BJ (cell line): ENCODE measurements around the gene CACNA1I. TPM values are rescaled to one million over a fixed set of nuclear protein-coding genes. Genes with fewer than 3 reads are reported as not detected.

Source experiments
- CTCF ChIA-PET: fragments of 350-600 bp; formaldehyde crosslinking; extraction: SDS; loops from one replicate; lab custom pipeline; 2021; ENCODE audit warnings: antibody characterized with exemption, inconsistent platforms; lab: Yijun Ruan, JAX
- POLR2A ChIA-PET: fragments of 300-600 bp; sonication (Branson Sonifier 250); formaldehyde crosslinking; extraction: SDS; loops from one replicate; lab custom pipeline; 2021; ENCODE audit warnings: antibody characterized with exemption; lab: Charles Lee
- DNase-seq: peaks from one replicate; pipeline ENCODE4 v3.0.0-alpha.2; 2011; ENCODE audit warnings: low read depth
- H3K27me3 ChIP-seq: 2 replicates; pipeline ENCODE4 v1.6.0; 2011; ENCODE audit warnings: low read length; ENCODE audit not compliant: control insufficient read depth, insufficient read depth
- H3K36me3 ChIP-seq: 2 replicates; pipeline ENCODE4 v1.5.1; 2011; ENCODE audit warnings: low read length; ENCODE audit not compliant: control insufficient read depth, insufficient read depth
- H3K4me3 ChIP-seq: 2 replicates; pipeline ENCODE4 v1.5.1; 2011; ENCODE audit warnings: low read depth, mild to moderate bottlenecking, control low read depth, low read length
- polyA plus RNA-seq: library from polyadenylated mRNA; depleted of rRNA; stranded (reverse); fragments of >200 nt; gene quantifications from 2 replicates; pipeline ENCODE4 v1.2.3, GENCODE V29; 2011
- TF ChIP-seq, protein P1 (sequence below): IDR thresholded peaks from 2 replicates; pipeline ENCODE4 v1.5.1; 2011; ENCODE audit warnings: low read depth, mild to moderate bottlenecking, control low read depth, inconsistent platforms, low read length, moderate library complexity; ENCODE audit not compliant: insufficient read depth

The CACNA1I gene
- polyA plus RNA-seq, 1 experiment, result 0.01 TPM

DNA sequence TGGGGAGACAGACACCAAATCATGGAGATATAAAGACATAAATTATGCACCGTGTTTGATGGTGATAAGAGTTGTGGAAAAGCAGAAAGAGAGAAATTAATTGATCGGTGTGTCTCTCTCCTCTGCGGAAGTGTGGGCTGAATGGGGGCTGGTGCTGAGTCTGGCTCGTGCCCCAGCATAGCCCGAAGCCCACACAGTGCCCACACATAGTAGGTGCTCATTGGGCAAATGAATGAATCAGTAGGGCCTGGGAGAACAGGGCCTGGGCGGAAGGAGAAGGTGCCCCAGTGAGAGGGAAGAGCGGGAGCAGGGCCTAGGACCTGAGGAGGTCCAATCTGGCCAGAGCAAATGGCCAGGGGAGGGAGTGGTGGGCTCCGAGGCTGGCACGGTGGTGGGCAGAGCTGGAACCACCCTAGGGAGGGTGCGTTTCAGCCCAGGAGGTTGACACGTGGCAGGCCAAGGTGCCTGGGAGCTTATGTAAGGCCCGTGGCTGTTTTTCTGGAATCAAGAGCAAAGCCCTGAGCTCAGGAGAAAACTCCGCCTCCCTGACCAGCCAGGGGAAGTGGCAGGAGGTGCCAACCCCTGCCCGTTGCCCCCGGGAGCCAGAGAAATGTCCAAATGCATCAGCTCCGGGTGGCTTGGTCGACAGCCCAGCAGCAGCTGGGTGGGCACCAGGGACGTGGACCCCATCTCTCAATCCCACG lies 2.1 kb upstream of the CACNA1I start:
- Histone ChIP-seq H3K4me3 (no peak overlapping the region), H3K27me3 (no peaks in the 10 kb centered on the region; the same call in 1 of the 2 replicates), H3K36me3 (no peaks in the 10 kb centered on the region)
- ChIA-PET CTCF (no interaction called here), POLR2A (no interaction called here)
- TF ChIP-seq, protein P1, sequence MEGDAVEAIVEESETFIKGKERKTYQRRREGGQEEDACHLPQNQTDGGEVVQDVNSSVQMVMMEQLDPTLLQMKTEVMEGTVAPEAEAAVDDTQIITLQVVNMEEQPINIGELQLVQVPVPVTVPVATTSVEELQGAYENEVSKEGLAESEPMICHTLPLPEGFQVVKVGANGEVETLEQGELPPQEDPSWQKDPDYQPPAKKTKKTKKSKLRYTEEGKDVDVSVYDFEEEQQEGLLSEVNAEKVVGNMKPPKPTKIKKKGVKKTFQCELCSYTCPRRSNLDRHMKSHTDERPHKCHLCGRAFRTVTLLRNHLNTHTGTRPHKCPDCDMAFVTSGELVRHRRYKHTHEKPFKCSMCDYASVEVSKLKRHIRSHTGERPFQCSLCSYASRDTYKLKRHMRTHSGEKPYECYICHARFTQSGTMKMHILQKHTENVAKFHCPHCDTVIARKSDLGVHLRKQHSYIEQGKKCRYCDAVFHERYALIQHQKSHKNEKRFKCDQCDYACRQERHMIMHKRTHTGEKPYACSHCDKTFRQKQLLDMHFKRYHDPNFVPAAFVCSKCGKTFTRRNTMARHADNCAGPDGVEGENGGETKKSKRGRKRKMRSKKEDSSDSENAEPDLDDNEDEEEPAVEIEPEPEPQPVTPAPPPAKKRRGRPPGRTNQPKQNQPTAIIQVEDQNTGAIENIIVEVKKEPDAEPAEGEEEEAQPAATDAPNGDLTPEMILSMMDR, result no peak
- no peak for DNase-seq

DNA sequence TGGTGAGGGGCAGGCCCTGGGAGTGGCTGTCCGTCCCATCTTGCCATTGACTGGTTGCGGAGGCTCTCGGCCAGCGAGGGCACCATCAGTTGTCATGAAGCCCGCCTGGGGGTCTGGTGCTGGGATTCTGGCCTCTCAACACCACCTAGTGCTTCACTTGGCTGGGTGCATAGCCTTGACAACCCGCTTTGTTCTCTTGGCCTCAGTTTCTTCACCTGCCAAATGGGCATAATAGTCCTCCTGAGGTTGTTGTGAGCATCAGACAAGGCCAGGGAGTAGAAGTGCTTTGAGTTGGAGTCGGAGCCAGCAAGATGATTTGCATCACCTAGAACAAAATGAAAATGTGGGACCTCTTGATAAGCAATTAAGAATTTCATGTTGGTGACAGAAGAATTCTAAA lies 1.5 kb upstream of the CACNA1I start:
- Histone ChIP-seq H3K36me3 (no peaks in the 10 kb centered on the region), H3K4me3 (no peak overlapping the region), H3K27me3 (no peaks in the 10 kb centered on the region; the same call in 1 of the 2 replicates)
- no peak for DNase-seq
- ChIA-PET CTCF (no interaction called here), POLR2A (no interaction called here)
- TF ChIP-seq, protein P1, result no peak

DNA sequence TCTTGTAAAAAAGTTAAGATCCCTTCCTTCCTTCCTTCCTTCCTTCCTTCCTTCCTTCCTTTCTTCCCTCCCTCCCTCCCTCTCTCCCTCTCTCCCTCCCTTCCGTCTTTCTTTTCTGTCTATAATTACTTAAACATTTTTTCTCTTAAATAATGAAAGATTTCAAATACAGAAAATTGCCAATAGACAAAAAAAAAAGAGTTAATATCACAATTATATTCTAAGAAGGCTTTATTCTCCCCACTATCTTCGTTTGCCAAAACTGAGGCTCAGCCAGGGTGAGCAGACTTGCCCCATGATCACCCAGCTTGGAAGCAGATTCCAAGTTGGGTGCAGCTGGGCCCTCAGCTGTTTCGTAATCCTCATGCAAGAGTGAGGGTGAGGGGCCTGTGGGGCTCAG lies 327 bp upstream of the CACNA1I start:
- CTCF ChIA-PET, result interaction anchor here (0.7 kb wide), 1 partner anchor 11 kb away, joined by 3 read pairs; no protein-coding TSS in a partner anchor
- Histone ChIP-seq H3K4me3 (no peak overlapping the region), H3K27me3 (no peaks in the 10 kb centered on the region; the same call in 1 of the 2 replicates), H3K36me3 (no peaks in the 10 kb centered on the region)
- no peak for DNase-seq
- TF ChIP-seq, protein P1, result no peak
- POLR2A ChIA-PET, result no interaction called here

DNA sequence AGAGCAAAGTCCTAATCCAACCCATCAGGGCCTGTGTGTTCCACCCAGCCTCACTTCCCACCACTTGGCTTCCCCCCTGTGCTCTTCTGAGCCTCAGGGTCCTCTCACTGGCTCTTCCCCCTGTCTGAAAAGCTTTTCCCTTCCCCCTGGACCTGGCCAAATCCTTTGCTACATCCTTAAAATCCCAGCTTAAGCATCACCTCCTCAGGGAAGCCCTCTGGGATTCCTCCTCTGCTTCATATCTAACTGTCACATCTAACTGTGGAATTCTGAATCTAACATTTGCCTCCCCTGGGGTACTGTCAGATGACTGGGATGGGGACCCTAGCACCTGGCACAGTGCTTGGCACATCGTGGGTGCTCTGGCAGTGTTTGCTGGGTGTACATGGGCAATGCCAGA lies 985 bp downstream of the CACNA1I start:
- CTCF ChIA-PET, result no interaction called here
- DNase-seq, result no peak
- Histone ChIP-seq H3K27me3 (no peaks in the 10 kb centered on the region; the same call in 1 of the 2 replicates), H3K36me3 (no peaks in the 10 kb centered on the region), H3K4me3 (no peak overlapping the region)
- POLR2A ChIA-PET, result no interaction called here
- TF ChIP-seq, protein P1, result no peak

DNA sequence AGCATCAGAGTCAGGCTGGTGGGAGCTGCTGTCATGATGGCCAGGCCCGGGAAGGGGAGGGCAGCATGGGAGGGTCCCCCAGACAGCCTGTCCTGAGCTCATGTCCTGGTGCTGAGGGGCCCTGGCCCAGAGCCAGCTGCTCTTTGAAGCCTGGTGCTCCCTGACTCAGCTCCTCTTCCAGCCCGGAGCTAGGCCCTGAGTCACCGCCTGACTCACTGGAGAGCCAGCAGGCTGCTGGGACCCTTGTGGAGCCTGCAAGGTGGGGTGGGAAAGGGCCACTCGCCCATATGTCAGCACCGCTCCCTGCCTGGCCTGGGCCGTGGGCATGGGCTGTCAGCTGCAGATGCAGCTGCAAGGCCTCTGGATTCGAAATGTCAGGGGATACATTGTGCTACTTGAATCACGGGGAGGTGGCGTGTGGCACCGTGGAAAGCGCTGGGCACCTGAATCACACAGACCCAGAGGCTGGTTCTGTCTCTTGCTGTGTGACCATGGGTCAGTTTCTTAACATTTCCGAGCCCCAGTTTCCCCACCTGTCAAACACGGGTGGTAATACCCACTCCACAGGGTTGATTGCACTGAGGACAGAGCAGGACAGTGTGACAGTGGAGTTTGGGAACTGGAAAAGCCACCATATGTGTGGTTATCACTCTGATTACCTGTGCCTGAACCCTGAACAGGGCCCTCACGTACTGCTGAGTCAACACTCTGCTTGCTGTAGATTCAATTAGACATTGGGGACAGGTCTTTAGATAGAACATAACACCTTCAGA lies 4.4 kb downstream of the CACNA1I start:
- TF ChIP-seq, protein P1, result no peak
- POLR2A ChIA-PET, result no interaction called here
- no peak overlapping the region for H3K4me3 ChIP-seq
- DNase-seq, result peak; percentile 15
- peaks cover 5% of the 10 kb centered on the region for H3K27me3 ChIP-seq
- H3K36me3 ChIP-seq, result no peaks in the 10 kb centered on the region
- CTCF ChIA-PET, result interaction anchor here (0.5 to 0.9 kb wide), 2 partner anchors 174 to 450 kb away, joined by 3 read pairs; no protein-coding TSS in a partner anchor
